WERI-Rb-1 (cell line): Measurements from ENCODE around the gene MACROD2.
"Not testable (repeated sequence)": the region's sequence is repeated elsewhere in the genome, so short reads cannot be mapped to it uniquely, and the experiment has no call there.

Experiments used
- DNase-seq: peaks from one replicate; pipeline ENCODE4 v3.0.0-alpha.2; 2020
- H3K27ac ChIP-seq: fragments of 250-450 bp; sonication (Bioruptor Pico); 2 replicates; pipeline ENCODE4 v1.5.1; 2020; ENCODE audit warnings: mild to moderate bottlenecking, moderate library complexity
- H3K27me3 ChIP-seq: fragments of 250-450 bp; sonication (Bioruptor Pico); 2 replicates; pipeline ENCODE4 v1.5.1; 2021; ENCODE audit warnings: mild to moderate bottlenecking, low read depth, moderate library complexity; ENCODE audit not compliant: insufficient read depth, severe bottlenecking
- H3K36me3 ChIP-seq: fragments of 250-450 bp; sonication (Bioruptor Pico); 2 replicates; pipeline ENCODE4 v1.5.1; 2020; ENCODE audit warnings: mild to moderate bottlenecking, moderate library complexity
- H3K4me3 ChIP-seq: 2 replicates; pipeline ENCODE4 v1.5.1; 2011; ENCODE audit warnings: low read depth, mild to moderate bottlenecking, control low read depth, low read length
- H3K9me3 ChIP-seq: fragments of 250-450 bp; sonication (Bioruptor Pico); 2 replicates; pipeline ENCODE4 v1.5.1; 2021; ENCODE audit warnings: mild to moderate bottlenecking, moderate library complexity; ENCODE audit not compliant: severe bottlenecking
- TF ChIP-seq, protein P1 (sequence below): IDR thresholded peaks from 2 replicates; pipeline ENCODE4 v1.5.1; 2011; ENCODE audit warnings: low read depth, mild to moderate bottlenecking, control low read depth, inconsistent platforms, low read length

Gene MACROD2

DNA sequence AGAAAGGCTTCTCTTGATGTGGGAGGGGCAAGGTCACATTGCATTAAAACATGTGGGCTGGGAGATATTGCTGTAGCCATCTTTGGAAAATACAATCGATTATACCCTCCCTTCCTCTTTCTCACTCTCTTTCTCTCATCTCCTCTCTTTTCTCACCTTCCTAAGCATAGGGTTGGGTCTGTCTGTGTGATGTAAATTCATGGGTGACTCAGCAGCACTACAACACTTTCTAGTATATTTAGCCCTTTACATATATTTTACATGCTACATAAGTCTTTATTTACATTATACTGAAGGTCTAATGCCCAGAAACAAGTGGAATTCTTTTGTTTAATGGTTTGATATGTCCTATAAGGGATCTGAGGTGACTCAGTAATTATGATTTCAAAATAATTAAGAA lies 976.9 kb downstream of the MACROD2 start:
- TF ChIP-seq, protein P1, sequence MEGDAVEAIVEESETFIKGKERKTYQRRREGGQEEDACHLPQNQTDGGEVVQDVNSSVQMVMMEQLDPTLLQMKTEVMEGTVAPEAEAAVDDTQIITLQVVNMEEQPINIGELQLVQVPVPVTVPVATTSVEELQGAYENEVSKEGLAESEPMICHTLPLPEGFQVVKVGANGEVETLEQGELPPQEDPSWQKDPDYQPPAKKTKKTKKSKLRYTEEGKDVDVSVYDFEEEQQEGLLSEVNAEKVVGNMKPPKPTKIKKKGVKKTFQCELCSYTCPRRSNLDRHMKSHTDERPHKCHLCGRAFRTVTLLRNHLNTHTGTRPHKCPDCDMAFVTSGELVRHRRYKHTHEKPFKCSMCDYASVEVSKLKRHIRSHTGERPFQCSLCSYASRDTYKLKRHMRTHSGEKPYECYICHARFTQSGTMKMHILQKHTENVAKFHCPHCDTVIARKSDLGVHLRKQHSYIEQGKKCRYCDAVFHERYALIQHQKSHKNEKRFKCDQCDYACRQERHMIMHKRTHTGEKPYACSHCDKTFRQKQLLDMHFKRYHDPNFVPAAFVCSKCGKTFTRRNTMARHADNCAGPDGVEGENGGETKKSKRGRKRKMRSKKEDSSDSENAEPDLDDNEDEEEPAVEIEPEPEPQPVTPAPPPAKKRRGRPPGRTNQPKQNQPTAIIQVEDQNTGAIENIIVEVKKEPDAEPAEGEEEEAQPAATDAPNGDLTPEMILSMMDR, result no peak
- Histone ChIP-seq H3K9me3 (no peaks in the 10 kb centered on the region), H3K27ac (no peak overlapping the region), H3K36me3 (no peaks in the 10 kb centered on the region), H3K27me3 (no peaks in the 10 kb centered on the region), H3K4me3 (no peak overlapping the region)
- DNase-seq, result no peak

DNA sequence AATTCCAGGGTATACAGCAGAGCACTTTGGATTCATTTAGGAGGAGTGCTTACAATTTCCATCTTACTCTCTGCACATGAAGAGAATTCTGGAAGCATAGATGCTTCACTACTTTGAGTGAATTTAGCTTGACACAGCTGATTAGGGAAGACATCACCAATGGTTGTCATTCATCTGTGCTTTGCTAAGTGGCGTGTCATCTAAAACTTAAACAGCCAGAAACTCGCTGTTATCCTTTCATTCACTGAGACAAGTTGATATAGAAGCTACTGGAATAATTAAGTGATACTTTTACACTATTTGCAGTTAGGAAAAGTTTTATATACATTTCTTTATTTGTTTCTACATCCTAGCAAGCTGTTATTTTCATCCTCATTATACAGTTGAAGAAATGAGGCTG lies 977.4 kb downstream of the MACROD2 start:
- Histone ChIP-seq H3K27me3 (no peaks in the 10 kb centered on the region), H3K9me3 (no peaks in the 10 kb centered on the region), H3K36me3 (no peaks in the 10 kb centered on the region), H3K27ac (no peak overlapping the region), H3K4me3 (no peak overlapping the region)
- DNase-seq, result no peak
- TF ChIP-seq, protein P1, result no peak

DNA sequence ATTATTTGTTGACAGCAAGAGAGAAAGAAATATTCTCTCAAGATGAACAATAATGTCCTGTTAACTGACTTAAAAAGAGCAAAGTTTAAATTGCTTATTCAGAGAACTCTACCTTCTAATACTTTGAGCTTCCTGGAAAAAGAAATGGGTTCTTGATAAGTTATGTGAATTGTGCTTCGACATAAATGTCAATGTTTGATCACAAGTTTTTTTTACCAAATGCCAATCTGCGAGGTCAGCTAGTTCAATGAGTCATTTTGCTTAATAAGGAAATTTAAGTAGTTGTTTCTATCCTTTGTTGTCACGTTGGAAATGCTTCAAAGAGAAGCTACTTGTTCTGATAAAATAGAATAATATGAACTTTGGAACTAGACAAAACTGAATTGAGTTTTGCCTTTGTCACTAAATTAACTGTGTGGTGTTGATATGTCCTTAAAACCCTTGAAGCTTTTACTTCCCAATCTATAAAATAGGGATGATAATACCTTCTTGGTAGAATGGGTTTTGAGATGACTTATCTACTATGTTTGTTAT lies 984.2 kb downstream of the MACROD2 start:
- H3K36me3 ChIP-seq, result no peaks in the 10 kb centered on the region

DNA sequence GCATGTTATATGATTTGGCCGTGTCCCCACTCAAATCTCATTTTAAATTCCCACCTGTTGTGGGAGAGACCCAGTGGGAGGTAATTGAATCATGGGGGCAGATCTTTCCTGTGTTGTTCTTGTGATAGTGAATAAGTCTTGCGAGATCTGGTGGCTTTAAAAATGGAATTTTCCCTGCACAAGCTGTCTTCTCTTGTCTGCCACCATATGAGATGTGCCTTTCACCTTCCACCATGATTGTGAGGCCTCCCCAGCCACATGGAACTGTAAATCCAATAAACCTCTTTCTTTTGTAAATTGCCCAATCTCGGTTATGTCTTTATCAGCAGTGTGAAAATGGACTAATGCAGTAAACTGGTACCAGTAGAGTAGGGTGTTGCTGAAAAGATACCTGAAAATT lies 986.2 kb downstream of the MACROD2 start:
- H3K9me3 ChIP-seq, H3K27me3 ChIP-seq, DNase-seq, H3K4me3 ChIP-seq, H3K27ac ChIP-seq, H3K36me3 ChIP-seq: not testable (repeated sequence)

More for the DNA sequence above, 984.2 kb downstream of the MACROD2 start:
- H3K27ac ChIP-seq, result no peak overlapping the region
- TF ChIP-seq, protein P1, result no peak
- H3K4me3 ChIP-seq, result no peak overlapping the region
- peaks cover 3% of the 10 kb centered on the region for H3K9me3 ChIP-seq
- no peak for DNase-seq
- no peaks in the 10 kb centered on the region for H3K27me3 ChIP-seq

DNA sequence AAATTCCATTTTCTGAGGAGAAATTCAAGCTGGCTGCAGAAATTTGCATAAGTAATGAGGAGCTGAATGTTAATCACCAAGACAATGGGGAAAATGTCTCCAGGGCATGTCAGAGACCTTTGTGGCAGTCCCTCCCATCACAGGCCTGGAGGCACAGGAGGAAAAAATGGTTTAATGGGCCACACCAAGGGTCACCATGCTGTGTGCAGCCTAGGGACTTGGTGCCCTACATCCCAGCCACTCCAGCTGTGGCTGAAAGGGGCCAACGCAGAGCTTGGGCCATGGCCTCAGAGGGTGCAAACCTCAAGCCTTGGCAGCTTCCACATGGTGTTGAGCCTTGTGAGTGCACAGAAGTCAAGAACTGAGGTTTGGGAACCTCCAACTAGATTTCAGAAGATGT lies 987.0 kb downstream of the MACROD2 start:
- not testable (repeated sequence) for H3K9me3 ChIP-seq, DNase-seq, H3K27me3 ChIP-seq, H3K27ac ChIP-seq, H3K4me3 ChIP-seq, H3K36me3 ChIP-seq

DNA sequence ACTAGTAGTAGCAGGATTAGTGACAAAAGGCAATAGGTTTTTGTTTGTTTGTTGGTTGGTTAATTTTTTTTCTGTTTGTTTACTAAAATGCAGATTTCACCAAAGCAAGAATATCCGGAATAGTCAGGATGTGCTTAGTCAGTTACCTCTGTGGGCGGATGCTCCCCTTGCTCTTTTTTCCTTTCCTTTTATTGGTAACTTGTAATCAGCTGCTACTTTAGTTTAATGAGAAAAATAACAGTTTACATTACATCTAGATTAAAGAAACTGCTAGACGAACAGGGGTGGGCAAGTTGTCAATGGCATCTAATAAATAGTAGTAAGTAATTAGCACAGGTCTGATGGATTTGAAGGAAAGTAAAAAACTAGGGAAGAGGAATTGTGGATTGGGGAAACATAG lies 989.0 kb downstream of the MACROD2 start:
- no peak for DNase-seq
- Histone ChIP-seq H3K27ac (no peak overlapping the region), H3K36me3 (no peaks in the 10 kb centered on the region), H3K9me3 (peaks cover 3% of the 10 kb centered on the region), H3K27me3 (no peaks in the 10 kb centered on the region), H3K4me3 (no peak overlapping the region)
- TF ChIP-seq, protein P1, result no peak
